ENCODE data around the gene EIF3D.

DNA sequence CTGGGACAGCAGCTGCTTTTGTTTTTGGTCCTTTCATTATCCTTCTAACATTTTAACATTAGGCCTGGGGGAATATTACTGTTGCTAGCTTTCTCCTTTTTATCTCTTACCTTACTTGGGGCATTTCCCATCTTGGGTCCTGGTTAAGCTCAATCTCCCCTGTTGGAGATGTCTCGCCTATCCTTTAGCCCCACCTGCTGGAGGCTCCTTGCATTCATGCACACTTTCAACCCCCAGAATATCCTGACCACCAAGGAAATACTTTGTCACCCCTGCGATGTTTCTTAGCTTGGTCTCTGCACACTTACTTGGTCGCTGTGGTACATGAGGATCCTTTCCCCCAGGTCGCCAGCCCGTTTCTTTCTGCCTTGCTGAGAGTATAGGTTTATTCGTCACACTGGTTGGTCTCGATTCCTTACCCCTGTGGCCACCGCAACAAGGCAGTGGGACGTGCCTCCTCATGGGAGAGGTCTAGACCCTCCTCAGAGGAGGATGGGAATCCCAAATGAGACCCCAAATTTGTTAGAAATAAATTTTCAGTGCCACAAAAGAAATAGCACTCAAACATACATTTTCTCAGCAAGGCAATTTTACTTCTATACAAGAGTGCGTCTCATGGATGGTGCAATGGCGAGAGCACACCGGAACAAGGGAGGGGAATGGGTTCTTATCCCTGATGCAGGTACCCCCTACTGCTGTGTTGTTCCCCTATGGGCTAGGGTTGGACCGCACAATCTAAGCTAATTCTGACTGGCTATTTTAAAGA, 42.2 kb downstream of the EIF3D start:
- TF ChIP-seq RARB (CRISPR knock-in tag; IDR thresholded peaks at IDR 0.05) (no peak), CREB5 (CRISPR knock-in tag; IDR thresholded peaks at IDR 0.05; ENCODE audit: low read depth) (no peak), GLIS3 (CRISPR knock-in tag; IDR thresholded peaks at IDR 0.05) (no peak)
- TF ChIP-seq, protein P1, sequence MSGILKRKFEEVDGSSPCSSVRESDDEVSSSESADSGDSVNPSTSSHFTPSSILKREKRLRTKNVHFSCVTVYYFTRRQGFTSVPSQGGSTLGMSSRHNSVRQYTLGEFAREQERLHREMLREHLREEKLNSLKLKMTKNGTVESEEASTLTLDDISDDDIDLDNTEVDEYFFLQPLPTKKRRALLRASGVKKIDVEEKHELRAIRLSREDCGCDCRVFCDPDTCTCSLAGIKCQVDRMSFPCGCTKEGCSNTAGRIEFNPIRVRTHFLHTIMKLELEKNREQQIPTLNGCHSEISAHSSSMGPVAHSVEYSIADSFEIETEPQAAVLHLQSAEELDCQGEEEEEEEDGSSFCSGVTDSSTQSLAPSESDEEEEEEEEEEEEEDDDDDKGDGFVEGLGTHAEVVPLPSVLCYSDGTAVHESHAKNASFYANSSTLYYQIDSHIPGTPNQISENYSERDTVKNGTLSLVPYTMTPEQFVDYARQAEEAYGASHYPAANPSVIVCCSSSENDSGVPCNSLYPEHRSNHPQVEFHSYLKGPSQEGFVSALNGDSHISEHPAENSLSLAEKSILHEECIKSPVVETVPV (CRISPR knock-in tag; IDR thresholded peaks at IDR 0.05), result no peak
- TF ChIP-seq, protein P2, sequence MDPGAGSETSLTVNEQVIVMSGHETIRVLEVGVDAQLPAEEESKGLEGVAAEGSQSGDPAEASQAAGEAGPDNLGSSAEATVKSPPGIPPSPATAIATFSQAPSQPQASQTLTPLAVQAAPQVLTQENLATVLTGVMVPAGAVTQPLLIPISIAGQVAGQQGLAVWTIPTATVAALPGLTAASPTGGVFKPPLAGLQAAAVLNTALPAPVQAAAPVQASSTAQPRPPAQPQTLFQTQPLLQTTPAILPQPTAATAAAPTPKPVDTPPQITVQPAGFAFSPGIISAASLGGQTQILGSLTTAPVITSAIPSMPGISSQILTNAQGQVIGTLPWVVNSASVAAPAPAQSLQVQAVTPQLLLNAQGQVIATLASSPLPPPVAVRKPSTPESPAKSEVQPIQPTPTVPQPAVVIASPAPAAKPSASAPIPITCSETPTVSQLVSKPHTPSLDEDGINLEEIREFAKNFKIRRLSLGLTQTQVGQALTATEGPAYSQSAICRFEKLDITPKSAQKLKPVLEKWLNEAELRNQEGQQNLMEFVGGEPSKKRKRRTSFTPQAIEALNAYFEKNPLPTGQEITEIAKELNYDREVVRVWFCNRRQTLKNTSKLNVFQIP (CRISPR knock-in tag; IDR thresholded peaks at IDR 0.05; ENCODE audit: borderline replicate concordance, low read depth), result no peak
- TF ChIP-seq, protein P3, sequence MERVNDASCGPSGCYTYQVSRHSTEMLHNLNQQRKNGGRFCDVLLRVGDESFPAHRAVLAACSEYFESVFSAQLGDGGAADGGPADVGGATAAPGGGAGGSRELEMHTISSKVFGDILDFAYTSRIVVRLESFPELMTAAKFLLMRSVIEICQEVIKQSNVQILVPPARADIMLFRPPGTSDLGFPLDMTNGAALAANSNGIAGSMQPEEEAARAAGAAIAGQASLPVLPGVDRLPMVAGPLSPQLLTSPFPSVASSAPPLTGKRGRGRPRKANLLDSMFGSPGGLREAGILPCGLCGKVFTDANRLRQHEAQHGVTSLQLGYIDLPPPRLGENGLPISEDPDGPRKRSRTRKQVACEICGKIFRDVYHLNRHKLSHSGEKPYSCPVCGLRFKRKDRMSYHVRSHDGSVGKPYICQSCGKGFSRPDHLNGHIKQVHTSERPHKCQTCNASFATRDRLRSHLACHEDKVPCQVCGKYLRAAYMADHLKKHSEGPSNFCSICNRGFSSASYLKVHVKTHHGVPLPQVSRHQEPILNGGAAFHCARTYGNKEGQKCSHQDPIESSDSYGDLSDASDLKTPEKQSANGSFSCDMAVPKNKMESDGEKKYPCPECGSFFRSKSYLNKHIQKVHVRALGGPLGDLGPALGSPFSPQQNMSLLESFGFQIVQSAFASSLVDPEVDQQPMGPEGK (CRISPR knock-in tag; IDR thresholded peaks at IDR 0.05; ENCODE audit: borderline replicate concordance), result no peak
- TF ChIP-seq, protein P4, sequence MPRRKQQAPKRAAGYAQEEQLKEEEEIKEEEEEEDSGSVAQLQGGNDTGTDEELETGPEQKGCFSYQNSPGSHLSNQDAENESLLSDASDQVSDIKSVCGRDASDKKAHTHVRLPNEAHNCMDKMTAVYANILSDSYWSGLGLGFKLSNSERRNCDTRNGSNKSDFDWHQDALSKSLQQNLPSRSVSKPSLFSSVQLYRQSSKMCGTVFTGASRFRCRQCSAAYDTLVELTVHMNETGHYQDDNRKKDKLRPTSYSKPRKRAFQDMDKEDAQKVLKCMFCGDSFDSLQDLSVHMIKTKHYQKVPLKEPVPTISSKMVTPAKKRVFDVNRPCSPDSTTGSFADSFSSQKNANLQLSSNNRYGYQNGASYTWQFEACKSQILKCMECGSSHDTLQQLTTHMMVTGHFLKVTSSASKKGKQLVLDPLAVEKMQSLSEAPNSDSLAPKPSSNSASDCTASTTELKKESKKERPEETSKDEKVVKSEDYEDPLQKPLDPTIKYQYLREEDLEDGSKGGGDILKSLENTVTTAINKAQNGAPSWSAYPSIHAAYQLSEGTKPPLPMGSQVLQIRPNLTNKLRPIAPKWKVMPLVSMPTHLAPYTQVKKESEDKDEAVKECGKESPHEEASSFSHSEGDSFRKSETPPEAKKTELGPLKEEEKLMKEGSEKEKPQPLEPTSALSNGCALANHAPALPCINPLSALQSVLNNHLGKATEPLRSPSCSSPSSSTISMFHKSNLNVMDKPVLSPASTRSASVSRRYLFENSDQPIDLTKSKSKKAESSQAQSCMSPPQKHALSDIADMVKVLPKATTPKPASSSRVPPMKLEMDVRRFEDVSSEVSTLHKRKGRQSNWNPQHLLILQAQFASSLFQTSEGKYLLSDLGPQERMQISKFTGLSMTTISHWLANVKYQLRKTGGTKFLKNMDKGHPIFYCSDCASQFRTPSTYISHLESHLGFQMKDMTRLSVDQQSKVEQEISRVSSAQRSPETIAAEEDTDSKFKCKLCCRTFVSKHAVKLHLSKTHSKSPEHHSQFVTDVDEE (CRISPR knock-in tag; IDR thresholded peaks at IDR 0.05), result no peak

Data from SK-N-SH treated with all-trans-retinoic acid at 6 μM for 48 hours (cell line).